Measurements from ENCODE around the gene METTL16.

GRCh38 chr17:2384439-2385127 lies 127.1 kb downstream of the METTL16 start:
- TF ChIP-seq CTCF (IDR thresholded peaks at IDR 0.05; ENCODE audit: poor library complexity), result no peak
- TF ChIP-seq EZH2 (IDR thresholded peaks at IDR 0.05; ENCODE audit: borderline replicate concordance), result no peak
- no peak for TF ChIP-seq EZH2phosphoT487 (IDR thresholded peaks at IDR 0.05; ENCODE audit: low read depth, severe bottlenecking, unreplicated experiment)
